Nephron progenitor cell (in vitro differentiated cells): ENCODE measurements around the gene S1PR5.
A peak's percentile ranks its signal among the peaks of the same experiment; 100 is the strongest.

ENCODE experiments used
- DNase-seq: peaks from one replicate; pipeline ENCODE4 v3.0.0; 2021
- H3K27ac Mint-ChIP-seq: 2 replicates; pipeline ENCODE4 v1.8.0; 2021; ENCODE audit warnings: mild to moderate bottlenecking, moderate library complexity, mixed read lengths
- H3K27me3 Mint-ChIP-seq: 2 replicates; pipeline ENCODE4 v1.8.0; 2021; ENCODE audit warnings: mild to moderate bottlenecking, low read depth, mixed read lengths; ENCODE audit not compliant: poor library complexity
- H3K36me3 Mint-ChIP-seq: 2 replicates; pipeline ENCODE4 v1.8.0; 2021; ENCODE audit warnings: low read depth, mixed read lengths
- H3K4me1 Mint-ChIP-seq: 2 replicates; pipeline ENCODE4 v1.8.0; 2021; ENCODE audit warnings: mixed read lengths
- H3K4me3 Mint-ChIP-seq: 2 replicates; pipeline ENCODE4 v1.8.0; 2021; ENCODE audit warnings: mild to moderate bottlenecking, moderate library complexity, mixed read lengths
- H3K9me3 Mint-ChIP-seq: 2 replicates; pipeline ENCODE4 v1.8.0; 2021; ENCODE audit warnings: mild to moderate bottlenecking, moderate library complexity, mixed read lengths
- TF ChIP-seq, protein P1 (sequence below): fragments of 200-600 bp; sonication (generic); IDR thresholded peaks from 2 replicates; pipeline ENCODE4 v1.5.0; 2021; ENCODE audit warnings: antibody characterized with exemption

S1PR5 gene

DNA sequence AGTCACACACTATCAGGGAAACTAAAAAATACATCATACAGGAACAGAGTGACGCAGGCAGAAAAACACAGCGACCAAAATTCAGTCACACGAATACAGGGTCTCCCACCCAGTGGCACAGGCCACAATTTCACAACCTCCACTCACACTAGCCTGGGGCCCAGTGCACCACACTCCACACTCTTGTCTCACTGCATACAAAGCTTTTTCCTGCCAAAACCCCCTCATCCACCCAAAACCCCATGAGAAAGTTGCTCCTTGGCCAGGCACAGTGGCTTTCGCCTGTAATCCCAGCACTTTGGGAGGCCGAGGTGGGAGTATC is 1.2 kb downstream of the S1PR5 start:
- DNase-seq: no peak
- TF ChIP-seq, protein P1, sequence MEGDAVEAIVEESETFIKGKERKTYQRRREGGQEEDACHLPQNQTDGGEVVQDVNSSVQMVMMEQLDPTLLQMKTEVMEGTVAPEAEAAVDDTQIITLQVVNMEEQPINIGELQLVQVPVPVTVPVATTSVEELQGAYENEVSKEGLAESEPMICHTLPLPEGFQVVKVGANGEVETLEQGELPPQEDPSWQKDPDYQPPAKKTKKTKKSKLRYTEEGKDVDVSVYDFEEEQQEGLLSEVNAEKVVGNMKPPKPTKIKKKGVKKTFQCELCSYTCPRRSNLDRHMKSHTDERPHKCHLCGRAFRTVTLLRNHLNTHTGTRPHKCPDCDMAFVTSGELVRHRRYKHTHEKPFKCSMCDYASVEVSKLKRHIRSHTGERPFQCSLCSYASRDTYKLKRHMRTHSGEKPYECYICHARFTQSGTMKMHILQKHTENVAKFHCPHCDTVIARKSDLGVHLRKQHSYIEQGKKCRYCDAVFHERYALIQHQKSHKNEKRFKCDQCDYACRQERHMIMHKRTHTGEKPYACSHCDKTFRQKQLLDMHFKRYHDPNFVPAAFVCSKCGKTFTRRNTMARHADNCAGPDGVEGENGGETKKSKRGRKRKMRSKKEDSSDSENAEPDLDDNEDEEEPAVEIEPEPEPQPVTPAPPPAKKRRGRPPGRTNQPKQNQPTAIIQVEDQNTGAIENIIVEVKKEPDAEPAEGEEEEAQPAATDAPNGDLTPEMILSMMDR: no peak
- Mint-ChIP-seq H3K4me3 (peak overlapping the region; percentile 92), H3K27me3 (peaks cover 50% of the 10 kb centered on the region), H3K9me3 (no peaks in the 10 kb centered on the region), H3K36me3 (peaks cover 11% of the 10 kb centered on the region), H3K4me1 (peaks cover 41% of the 10 kb centered on the region), H3K27ac (no peak overlapping the region)

DNA sequence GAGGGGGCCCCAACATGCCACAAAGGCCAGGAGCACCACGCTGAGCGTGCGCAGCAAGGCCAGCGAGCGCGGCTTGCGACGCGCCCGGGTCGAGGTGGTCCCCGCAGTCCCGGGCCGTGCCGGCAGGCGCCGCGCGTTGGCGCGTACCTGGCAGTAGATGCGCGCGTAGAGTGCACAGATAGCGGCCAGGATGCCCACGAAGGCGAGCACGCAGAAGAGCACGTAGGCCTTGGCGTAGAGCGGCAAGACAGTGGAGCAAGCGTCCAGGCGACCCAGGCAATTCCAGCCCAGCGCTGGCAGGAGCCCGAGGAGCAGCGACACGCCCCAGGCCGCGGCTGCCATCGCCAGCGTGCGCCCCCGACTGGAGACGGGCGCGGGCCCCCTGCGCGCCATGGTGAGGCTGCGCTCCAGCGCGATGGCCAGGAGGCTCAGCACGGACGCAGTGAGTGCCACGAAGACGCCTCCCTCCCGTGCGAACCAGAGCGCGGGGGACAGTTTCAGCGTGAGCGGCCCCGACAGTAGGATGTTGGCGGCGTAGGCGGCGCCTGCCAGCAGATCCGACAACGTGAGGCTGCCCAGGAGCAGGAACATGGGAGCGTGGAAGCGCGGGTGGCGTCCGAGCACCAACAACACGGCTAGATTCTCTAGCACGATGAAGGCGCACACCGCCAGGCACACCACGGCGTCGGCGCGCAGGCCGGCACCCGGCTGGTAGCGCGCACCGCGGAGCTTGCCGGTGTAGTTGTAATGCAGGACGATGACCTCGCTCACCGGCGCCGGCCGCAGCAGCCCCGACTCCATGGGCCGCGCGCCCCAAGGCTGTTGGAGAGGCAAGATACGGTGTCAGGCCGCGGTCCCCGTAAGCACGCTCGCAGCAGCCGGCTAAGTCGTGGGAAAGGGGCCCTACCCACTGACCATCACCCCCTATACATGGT is 2.8 kb downstream of the S1PR5 start:
- H3K27me3 Mint-ChIP-seq: peaks cover 54% of the 10 kb centered on the region
- no peak overlapping the region for H3K27ac Mint-ChIP-seq

DNA sequence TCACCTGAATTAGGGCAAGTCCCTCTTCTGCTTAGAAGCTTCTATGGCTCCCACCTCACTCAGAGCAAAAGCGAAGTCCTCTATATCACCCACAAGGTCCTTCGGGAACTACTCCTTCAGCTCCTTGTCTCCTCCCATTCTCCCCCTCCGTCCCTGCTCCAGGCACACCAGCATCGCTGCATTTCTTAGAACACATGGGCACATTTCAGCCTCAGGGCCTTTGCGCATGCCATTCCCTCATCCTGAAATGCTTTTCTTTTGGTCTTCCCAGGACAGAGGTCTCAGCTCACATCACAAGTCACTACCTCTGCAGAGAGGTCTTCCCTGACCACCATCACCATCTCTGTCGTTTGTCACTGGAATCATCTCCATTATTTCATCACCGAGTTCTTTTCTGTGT is 4.0 kb downstream of the S1PR5 start:
- H3K4me1 Mint-ChIP-seq: peaks cover 25% of the 10 kb centered on the region
- peaks cover 44% of the 10 kb centered on the region for H3K27me3 Mint-ChIP-seq
- TF ChIP-seq, protein P1: no peak
- no peak overlapping the region for H3K27ac Mint-ChIP-seq
- H3K9me3 Mint-ChIP-seq: no peaks in the 10 kb centered on the region
- no peak for DNase-seq
- no peak overlapping the region for H3K4me3 Mint-ChIP-seq
- peaks cover 11% of the 10 kb centered on the region for H3K36me3 Mint-ChIP-seq

More for the DNA sequence above, 2.8 kb downstream of the S1PR5 start:
- TF ChIP-seq, protein P1: no peak
- H3K36me3 Mint-ChIP-seq: peaks cover 11% of the 10 kb centered on the region
- H3K4me3 Mint-ChIP-seq: peak overlapping the region; percentile 61
- no peak for DNase-seq
- H3K4me1 Mint-ChIP-seq: peaks cover 38% of the 10 kb centered on the region
- H3K9me3 Mint-ChIP-seq: no peaks in the 10 kb centered on the region

DNA sequence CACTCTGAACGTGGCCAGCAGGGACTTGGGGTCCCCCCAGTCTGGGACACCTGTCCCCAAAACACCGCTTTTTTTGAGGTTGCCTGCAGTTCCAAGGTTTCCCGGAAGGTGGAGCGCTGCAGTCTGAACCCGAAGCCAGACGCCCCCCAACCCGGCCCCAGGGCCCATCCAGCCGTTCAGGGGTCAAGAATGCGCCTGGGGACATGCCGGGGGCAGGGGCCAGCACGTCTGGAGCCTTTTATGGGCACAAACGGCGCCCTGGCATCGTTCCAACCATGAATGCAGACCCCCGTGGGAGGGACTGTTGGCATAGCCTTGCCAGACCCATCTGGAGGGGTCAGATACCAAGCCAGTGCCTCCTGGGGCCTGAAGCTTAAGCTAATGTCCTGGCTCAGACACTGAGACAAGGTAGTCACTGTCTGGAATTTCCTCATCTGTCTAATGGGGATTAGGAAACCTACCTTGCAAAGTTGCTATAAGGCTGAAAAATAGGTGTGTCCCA is 6.9 kb downstream of the S1PR5 start:
- no peaks in the 10 kb centered on the region for H3K9me3 Mint-ChIP-seq
- peak; percentile 81 for DNase-seq
- no peak overlapping the region for H3K4me3 Mint-ChIP-seq
- H3K4me1 Mint-ChIP-seq: peaks cover 5% of the 10 kb centered on the region
- no peak overlapping the region for H3K27ac Mint-ChIP-seq
- H3K36me3 Mint-ChIP-seq: peaks cover 11% of the 10 kb centered on the region
- H3K27me3 Mint-ChIP-seq: peaks cover 24% of the 10 kb centered on the region
- TF ChIP-seq, protein P1: peak; percentile 87

DNA sequence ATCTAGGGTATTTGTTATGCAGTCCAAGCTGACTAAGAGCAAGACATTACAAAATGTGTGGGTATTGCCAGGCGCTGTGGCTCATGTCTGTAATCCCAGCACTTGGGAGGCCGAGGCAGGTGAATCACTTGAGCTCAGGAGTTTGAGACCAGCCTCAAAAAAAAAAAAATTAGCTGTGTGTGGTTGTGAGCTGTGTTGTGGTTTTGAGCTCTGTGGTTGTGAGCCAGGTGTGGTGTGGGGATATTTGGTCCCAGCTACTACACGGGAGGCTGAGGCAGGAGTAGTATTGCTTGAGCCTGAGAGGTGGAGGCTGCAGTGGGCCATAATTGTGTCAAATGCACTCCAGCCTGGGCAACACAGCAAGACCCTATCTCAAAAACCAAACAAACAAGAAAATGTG is 8.5 kb downstream of the S1PR5 start:
- TF ChIP-seq, protein P1: no peak
- Mint-ChIP-seq H3K36me3 (peaks cover 8% of the 10 kb centered on the region), H3K4me1 (no peaks in the 10 kb centered on the region), H3K9me3 (no peaks in the 10 kb centered on the region), H3K27me3 (peaks cover 21% of the 10 kb centered on the region), H3K27ac (no peak overlapping the region), H3K4me3 (no peak overlapping the region)
- DNase-seq: no peak

DNA sequence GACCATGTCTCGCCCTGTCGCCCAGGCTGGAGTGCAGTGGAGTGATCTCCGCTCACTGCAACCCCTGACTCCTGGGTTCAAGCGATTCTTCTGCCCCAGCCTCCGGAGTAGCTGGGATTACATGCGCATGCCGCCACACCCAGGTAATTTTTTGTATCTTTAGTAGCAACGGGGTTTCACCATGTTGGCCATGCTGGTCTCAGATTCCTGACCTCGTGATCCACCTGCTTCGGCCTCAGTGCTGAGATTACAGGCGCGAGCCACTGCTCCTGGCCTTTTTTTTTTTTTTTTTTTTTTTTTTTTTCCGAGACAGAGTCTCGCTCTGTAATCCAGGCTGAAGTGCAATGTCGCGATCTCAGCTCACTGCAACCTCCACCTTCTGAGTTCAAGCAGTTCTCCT is 9.2 kb downstream of the S1PR5 start:
- Mint-ChIP-seq H3K36me3 (peaks cover 2% of the 10 kb centered on the region), H3K27ac (no peak overlapping the region), H3K4me3 (no peak overlapping the region), H3K4me1 (no peaks in the 10 kb centered on the region), H3K9me3 (no peaks in the 10 kb centered on the region), H3K27me3 (peaks cover 15% of the 10 kb centered on the region)
- TF ChIP-seq, protein P1: no peak
- no peak for DNase-seq
